OCI-LY1 (cell line): ENCODE data around the gene EID3.

ENCODE experiments used
- H2AFZ ChIP-seq: fragments of 200-600 bp; sonication (generic), shearing (Covaris generic); 2 replicates; pipeline ENCODE4 v1.6.0; 2014; ENCODE audit warnings: antibody characterized with exemption, mild to moderate bottlenecking, low read length
- H3F3A ChIP-seq: fragments of 200-600 bp; sonication (generic), shearing (Covaris generic); 2 replicates; pipeline ENCODE4 v1.6.0; 2014; ENCODE audit warnings: mild to moderate bottlenecking, antibody characterized with exemption, low read length, moderate library complexity; ENCODE audit not compliant: insufficient read depth
- H3K27ac ChIP-seq: fragments of 200-600 bp; sonication (generic); 2 replicates; pipeline ENCODE4 v1.5.1; 2014; ENCODE audit warnings: low read length, mixed run types, mild to moderate bottlenecking, low read depth; ENCODE audit not compliant: poor library complexity, severe bottlenecking
- H3K27me3 ChIP-seq: fragments of 200-600 bp; sonication (generic); 2 replicates; pipeline ENCODE4 v1.6.0; 2014; ENCODE audit warnings: antibody characterized with exemption, mild to moderate bottlenecking, low read length, moderate library complexity; ENCODE audit not compliant: insufficient read depth
- H3K36me3 ChIP-seq: fragments of 200-600 bp; sonication (generic); 2 replicates; pipeline ENCODE4 v1.6.1; 2014; ENCODE audit warnings: mild to moderate bottlenecking, antibody characterized with exemption, low read length, moderate library complexity, mixed read lengths; ENCODE audit not compliant: insufficient read depth
- H3K4me1 ChIP-seq: fragments of 200-600 bp; sonication (generic); 2 replicates; pipeline ENCODE4 v1.5.1; 2014; ENCODE audit warnings: mild to moderate bottlenecking, low read length, moderate library complexity; ENCODE audit not compliant: insufficient read depth, severe bottlenecking
- H3K4me2 ChIP-seq: fragments of 200-600 bp; sonication (generic), shearing (Covaris generic); 2 replicates; pipeline ENCODE4 v1.6.1; 2014; ENCODE audit warnings: low read length
- H3K4me3 ChIP-seq: fragments of 200-600 bp; sonication (generic); 2 replicates; pipeline ENCODE4 v1.5.1; 2014; ENCODE audit warnings: low read length, low read depth, mild to moderate bottlenecking, mixed read lengths; ENCODE audit not compliant: poor library complexity, severe bottlenecking
- H3K79me2 ChIP-seq: fragments of 200-600 bp; shearing (Covaris generic); 2 replicates; pipeline ENCODE4 v1.6.1; 2016; ENCODE audit warnings: mixed run types, low read length, mixed read lengths; ENCODE audit not compliant: insufficient read depth
- H3K9ac ChIP-seq: fragments of 200-600 bp; sonication (generic), shearing (Covaris generic); 2 replicates; pipeline ENCODE4 v1.6.1; 2014; ENCODE audit warnings: mild to moderate bottlenecking, low read length, mixed read lengths
- H3K9me2 ChIP-seq: fragments of 200-600 bp; sonication (generic), shearing (Covaris generic); 2 replicates; pipeline ENCODE4 v1.6.1; 2014; ENCODE audit warnings: low read depth, mild to moderate bottlenecking, low read length, mixed read lengths
- H3K9me3 ChIP-seq: fragments of 200-600 bp; shearing (Covaris generic); 2 replicates; pipeline ENCODE4 v1.6.1; 2014; ENCODE audit warnings: low read length, mixed read lengths
- H4K20me1 ChIP-seq: fragments of 200-600 bp; sonication (generic), shearing (Covaris generic); 2 replicates; pipeline ENCODE4 v1.6.0; 2016; ENCODE audit warnings: mild to moderate bottlenecking, low read length; ENCODE audit not compliant: insufficient read depth
- EZH2 ChIP-seq: fragments of 200-600 bp; sonication (generic), shearing (Covaris generic); IDR thresholded peaks from 2 replicates; pipeline ENCODE4 v1.8.0; 2017; ENCODE audit warnings: borderline replicate concordance, mixed run types, mild to moderate bottlenecking, antibody characterized with exemption, low read length, moderate library complexity, mixed read lengths
- TF ChIP-seq, protein P1 (sequence below): fragments of 200-600 bp; sonication (generic), shearing (Covaris generic); IDR thresholded peaks from 2 replicates; pipeline ENCODE4 v1.5.1; 2017; ENCODE audit warnings: mild to moderate bottlenecking, antibody characterized with exemption, low read length, moderate library complexity, mixed read lengths

Gene EID3

DNA sequence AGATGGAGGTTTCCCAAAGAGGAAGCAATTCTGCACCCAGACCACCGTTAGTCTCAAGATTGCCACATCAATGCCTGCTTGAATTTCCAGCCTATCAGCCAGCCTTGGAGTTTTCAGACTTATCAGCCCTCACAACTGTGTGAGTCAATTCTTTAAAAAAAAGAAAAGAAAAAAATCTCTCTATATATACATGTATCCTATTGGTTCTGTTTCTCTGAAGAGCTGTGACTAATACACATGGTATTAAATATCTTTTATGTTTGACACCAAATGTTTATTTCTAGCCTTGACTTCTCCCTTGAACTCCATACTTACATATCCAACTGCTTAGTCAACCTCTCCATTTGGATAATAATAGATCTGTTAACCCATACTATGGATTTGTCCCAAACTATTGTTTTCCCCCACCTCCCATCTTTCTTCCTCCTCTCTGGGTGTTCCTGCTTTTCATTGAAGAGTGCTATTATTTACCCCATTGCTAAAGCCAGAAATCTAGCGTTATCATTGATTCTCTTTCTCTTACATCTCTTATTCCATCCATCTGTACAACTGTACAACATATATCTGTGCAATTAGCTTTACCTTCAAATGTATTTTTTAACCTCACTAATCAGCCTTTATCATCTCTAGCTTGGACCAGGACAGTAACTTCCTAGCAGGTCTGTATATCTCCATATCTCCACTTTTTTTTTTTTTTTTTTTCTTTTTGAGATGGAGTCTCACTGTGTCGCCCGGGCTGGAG lies 22.7 kb upstream of the EID3 start:
- no peaks in the 10 kb centered on the region for H3K36me3 ChIP-seq
- no peaks in the 10 kb centered on the region for H3K9me2 ChIP-seq
- H2AFZ ChIP-seq, result no peak overlapping the region
- no peaks in the 10 kb centered on the region for H3F3A ChIP-seq
- no peak overlapping the region for H3K4me3 ChIP-seq
- H3K4me1 ChIP-seq, result peaks cover 13% of the 10 kb centered on the region
- H3K9ac ChIP-seq, result no peak overlapping the region
- H3K9me3 ChIP-seq, result no peaks in the 10 kb centered on the region
- H3K27me3 ChIP-seq, result no peaks in the 10 kb centered on the region
- no peaks in the 10 kb centered on the region for H4K20me1 ChIP-seq
- no peaks in the 10 kb centered on the region for H3K79me2 ChIP-seq
- TF ChIP-seq, protein P1, sequence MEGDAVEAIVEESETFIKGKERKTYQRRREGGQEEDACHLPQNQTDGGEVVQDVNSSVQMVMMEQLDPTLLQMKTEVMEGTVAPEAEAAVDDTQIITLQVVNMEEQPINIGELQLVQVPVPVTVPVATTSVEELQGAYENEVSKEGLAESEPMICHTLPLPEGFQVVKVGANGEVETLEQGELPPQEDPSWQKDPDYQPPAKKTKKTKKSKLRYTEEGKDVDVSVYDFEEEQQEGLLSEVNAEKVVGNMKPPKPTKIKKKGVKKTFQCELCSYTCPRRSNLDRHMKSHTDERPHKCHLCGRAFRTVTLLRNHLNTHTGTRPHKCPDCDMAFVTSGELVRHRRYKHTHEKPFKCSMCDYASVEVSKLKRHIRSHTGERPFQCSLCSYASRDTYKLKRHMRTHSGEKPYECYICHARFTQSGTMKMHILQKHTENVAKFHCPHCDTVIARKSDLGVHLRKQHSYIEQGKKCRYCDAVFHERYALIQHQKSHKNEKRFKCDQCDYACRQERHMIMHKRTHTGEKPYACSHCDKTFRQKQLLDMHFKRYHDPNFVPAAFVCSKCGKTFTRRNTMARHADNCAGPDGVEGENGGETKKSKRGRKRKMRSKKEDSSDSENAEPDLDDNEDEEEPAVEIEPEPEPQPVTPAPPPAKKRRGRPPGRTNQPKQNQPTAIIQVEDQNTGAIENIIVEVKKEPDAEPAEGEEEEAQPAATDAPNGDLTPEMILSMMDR, result no peak
- TF ChIP-seq EZH2, result no peak
- no peak overlapping the region for H3K27ac ChIP-seq
- no peak overlapping the region for H3K4me2 ChIP-seq

DNA sequence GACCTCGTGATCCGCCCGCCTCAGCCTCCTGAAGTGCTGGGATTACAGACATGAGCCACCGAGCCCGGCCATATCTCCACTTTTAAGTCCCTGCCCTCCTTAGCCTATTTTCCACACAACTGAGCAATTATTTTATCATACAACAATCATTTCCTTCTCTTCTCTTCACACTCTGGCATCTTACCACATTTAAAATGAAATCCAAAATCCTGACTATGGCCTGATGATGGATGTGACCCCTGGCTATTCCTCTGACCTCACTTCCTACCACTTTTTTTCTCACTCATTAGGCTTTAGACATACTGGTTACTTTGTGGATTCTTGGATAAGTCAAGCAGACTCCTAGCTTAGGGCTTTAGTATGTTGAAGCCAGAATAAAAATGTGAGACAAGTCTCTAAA lies 21.9 kb upstream of the EID3 start:
- TF ChIP-seq EZH2, result no peak
- TF ChIP-seq, protein P1, result no peak
- no peak overlapping the region for H3K4me2 ChIP-seq
- H3K27me3 ChIP-seq, result no peaks in the 10 kb centered on the region
- no peaks in the 10 kb centered on the region for H3F3A ChIP-seq
- no peaks in the 10 kb centered on the region for H3K79me2 ChIP-seq
- no peaks in the 10 kb centered on the region for H3K9me3 ChIP-seq
- no peaks in the 10 kb centered on the region for H3K36me3 ChIP-seq
- no peak overlapping the region for H2AFZ ChIP-seq
- H3K9ac ChIP-seq, result no peak overlapping the region
- H3K4me1 ChIP-seq, result peaks cover 13% of the 10 kb centered on the region
- no peaks in the 10 kb centered on the region for H4K20me1 ChIP-seq
- no peak overlapping the region for H3K27ac ChIP-seq
- H3K9me2 ChIP-seq, result no peaks in the 10 kb centered on the region
- H3K4me3 ChIP-seq, result no peak overlapping the region

DNA sequence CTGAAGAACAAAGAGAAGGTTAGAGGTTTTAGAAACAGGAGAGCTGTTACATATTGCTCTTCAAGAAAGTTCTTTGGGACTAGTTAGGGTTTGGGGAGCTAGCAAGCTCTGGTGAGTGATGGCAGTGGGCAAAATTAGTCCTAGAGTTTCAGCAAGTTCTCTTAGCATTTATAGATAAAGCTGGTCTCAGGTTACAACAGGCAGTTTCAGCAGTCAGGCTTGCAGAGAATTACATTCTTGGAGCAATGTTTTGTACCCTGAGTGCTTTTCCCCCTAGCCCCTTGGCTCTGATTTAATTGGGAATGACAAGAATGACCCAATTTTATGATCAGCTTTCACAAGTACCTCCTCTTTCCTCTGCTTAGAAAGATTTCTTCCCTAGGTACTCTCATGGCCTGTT lies 21.4 kb upstream of the EID3 start:
- H3K27me3 ChIP-seq, result no peaks in the 10 kb centered on the region
- no peak overlapping the region for H3K9ac ChIP-seq
- H3K36me3 ChIP-seq, result no peaks in the 10 kb centered on the region
- no peak overlapping the region for H2AFZ ChIP-seq
- no peaks in the 10 kb centered on the region for H3K9me3 ChIP-seq
- TF ChIP-seq, protein P1, result no peak
- TF ChIP-seq EZH2, result no peak
- no peak overlapping the region for H3K4me2 ChIP-seq
- H3K4me3 ChIP-seq, result no peak overlapping the region
- H3K9me2 ChIP-seq, result no peaks in the 10 kb centered on the region
- no peaks in the 10 kb centered on the region for H3K79me2 ChIP-seq
- H3F3A ChIP-seq, result no peaks in the 10 kb centered on the region
- H3K4me1 ChIP-seq, result peaks cover 11% of the 10 kb centered on the region
- no peak overlapping the region for H3K27ac ChIP-seq
- H4K20me1 ChIP-seq, result no peaks in the 10 kb centered on the region
